NCI-H146 treated with DMSO at 0.1 percent for 48 hours (cell line): Measurements from ENCODE around the gene SLC43A2.
"Not testable (repeated sequence)": the region's sequence is repeated elsewhere in the genome, so short reads cannot be mapped to it uniquely, and the experiment has no call there.

Experiments used
- DNase-seq: peaks from one replicate; lab custom pipeline; 2025; ENCODE audit not compliant: unreplicated experiment; lab: John Stamatoyannopoulos, UW

SLC43A2 gene

DNA sequence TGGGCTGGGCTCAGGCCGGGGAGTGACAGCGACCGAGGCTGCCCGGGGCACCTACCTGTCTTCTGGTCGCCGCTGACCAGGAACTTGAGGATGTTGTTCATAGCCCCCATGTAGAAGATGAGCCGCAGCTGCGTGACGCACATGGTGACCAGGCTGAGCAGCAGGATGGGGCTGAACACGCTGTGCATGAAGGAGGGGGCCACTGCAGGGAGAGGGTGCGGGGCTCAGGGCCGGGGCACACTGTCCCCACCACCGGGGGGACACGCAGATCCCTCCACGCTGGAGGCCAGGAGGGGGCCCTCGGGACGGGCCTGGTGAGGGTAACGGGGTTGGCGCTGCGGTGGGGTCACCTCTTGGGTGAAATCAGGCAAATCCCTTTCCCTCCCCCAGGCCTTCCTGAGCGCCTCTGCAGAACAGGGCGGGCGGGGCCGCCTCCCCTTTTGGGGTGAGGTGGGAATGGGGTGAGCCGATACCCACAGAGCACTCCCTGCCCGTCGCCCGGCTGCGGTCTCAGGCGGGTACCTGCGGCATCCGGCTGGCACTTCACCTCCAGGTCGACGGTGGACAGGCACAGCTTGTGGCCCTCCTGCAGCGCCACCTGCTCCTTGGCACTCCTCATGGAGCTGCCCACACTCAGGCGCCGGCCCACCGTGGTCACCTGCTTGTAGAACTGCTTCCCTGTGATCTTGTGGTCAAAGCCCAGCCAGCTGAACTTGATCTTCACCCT lies 37.7 kb downstream of the SLC43A2 start:
- no peak for DNase-seq

DNA sequence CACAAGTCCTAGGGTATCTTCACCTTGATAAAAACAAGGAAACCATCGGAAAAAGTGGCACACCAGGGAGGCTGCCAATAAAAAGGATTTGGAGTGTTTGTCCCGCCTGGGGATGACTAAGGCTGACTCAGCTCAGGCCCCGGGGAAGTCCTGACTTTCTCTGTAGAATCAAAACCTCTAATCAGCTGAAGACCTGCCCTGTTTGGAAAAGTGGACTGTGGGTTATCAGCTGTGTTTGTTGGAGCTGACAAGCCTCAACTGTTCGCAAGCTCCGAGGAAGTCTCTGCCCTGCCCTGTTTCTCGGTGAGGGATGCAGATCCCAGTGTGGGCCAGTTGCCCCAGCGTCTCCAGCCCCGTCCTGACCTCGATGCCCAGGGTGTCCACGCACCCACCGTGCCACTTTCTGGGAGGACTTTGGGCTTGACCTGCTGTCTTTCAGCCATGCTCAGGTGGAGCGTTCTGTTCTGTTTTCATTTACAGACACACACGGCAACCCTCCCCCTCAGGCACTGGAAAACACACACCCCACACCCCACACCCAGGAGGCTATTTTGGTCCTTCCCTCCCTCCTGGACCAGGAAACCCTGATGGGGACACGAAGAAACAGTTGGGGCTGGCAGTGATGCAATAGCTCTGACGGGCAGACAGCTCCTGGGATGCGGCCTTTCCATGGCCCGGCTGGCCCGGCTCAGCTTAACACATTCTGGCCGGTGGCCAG lies 38.4 kb downstream of the SLC43A2 start:
- DNase-seq = no peak

DNA sequence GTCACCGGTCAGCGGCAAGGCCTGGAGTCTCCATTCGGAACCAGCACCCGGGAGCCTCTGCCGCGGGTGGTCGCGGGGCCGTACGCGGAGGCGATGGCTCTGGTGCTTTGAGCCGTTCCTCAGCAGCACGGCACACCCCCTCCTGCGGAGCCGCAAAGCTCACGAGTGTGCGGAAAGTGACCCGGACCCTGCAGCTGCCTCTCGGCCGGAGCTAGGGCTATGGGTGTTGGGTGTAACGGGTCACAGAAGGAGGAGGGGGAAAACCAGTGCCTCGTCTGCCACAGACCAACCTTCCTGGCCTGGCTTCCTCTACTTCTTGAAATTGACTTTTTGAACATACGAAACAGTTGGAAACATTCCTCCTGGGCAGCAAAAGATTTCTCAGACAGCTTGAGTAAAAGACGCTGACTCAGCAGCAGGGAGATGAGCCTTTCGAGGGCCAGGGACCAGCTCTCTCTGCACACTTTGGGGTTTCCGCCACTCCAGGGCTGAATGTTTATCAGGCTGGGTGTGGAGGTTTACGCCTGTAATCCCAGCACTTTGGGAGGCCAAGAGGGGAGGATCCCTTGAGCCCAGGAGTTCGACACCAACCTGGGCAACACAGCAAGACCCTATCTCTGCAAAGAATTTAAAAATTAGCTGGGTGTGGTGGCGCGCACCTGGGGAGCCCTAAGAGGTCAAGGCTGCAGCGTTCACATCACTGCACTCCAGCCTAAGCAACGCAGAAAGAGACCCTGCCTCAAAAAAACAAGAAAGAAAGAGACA lies 39.6 kb downstream of the SLC43A2 start:
- no peak for DNase-seq

- DNase-seq = no peak
These were observed 44.5 kb downstream of the SLC43A2 start for GRCh38 chr17:1584167-1584566.

GRCh38 chr17:1583556-1583955 lies 45.1 kb downstream of the SLC43A2 start:
- DNase-seq = no peak

DNA sequence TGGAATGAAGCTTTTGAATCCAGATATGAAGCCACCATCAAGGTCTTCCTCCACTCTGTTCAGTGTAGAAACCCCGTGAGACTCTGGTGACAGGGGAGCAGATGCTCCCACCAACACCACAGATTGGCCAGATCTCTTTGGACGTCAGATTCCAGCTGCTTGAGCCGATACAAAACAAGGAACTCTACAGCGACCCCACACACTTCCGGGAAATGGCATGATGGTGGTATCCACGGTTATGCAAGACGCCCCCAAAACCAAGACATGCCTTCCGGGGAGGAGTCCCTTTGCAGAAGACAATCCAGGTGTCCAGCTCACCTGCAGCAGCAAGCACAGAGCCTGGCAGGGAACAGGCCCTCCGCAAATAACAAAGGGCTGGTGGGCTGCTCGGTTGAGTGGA lies 46.3 kb downstream of the SLC43A2 start:
- no peak for DNase-seq

GRCh38 chr17:1580979-1581676 lies 47.5 kb downstream of the SLC43A2 start:
- no peak for DNase-seq

GRCh38 chr17:1578029-1578428 lies 50.6 kb downstream of the SLC43A2 start:
- no peak for DNase-seq

DNA sequence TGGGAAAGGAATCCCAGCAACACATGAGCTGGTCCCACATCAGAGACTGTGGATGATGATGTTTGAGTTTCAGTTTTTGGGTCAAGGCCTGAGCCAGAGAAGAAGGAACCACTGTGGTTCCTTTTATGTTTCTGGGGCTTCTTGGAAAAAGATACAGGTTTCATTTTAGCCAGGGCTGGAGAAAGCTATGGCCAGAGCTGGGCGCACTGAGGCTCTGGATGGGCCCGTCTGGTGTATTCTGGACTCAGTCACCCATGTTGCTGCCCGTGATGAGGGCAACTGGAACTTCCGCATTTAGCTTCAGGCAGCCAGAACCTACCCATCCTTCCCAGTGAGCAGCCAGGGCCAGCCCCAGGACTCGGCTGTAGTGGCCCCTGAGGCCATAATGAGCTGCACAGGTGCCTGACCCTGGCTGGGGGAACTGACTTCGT lies 51.0 kb downstream of the SLC43A2 start:
- no peak for DNase-seq

DNA sequence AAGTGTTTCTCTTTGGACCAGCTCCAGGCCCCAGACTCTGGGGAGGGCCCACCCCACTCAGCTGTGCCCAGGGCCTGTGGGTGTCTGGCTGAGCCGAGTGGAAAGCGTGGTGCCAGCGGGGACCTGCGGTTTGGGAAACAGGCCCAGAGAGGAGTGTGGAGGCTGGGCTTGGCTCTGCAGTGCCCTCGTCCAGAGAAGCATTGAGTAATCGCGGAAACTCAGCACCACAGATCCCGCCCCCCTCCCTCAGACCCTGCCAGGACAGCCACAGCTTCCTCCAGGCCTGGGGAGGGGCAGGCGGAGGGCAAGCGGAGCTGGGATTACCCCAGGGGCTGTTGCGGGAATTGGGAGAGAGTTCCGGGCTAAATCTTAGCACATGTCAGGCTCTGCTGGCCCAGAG lies 51.5 kb downstream of the SLC43A2 start:
- no peak for DNase-seq

GRCh38 chr17:1576500-1576899 lies 52.1 kb downstream of the SLC43A2 start:
- no peak for DNase-seq

GRCh38 chr17:1574697-1575471 lies 53.8 kb downstream of the SLC43A2 start:
- no peak for DNase-seq

GRCh38 chr17:1573932-1574696 lies 54.5 kb downstream of the SLC43A2 start:
- DNase-seq = peak; percentile 13

GRCh38 chr17:1572646-1573045 lies 56.0 kb downstream of the SLC43A2 start:
- DNase-seq = not testable (repeated sequence)

GRCh38 chr17:1571341-1571704 lies 57.3 kb downstream of the SLC43A2 start:
- DNase-seq = no peak

GRCh38 chr17:1568950-1569810 lies 59.5 kb downstream of the SLC43A2 start:
- DNase-seq = no peak

DNA sequence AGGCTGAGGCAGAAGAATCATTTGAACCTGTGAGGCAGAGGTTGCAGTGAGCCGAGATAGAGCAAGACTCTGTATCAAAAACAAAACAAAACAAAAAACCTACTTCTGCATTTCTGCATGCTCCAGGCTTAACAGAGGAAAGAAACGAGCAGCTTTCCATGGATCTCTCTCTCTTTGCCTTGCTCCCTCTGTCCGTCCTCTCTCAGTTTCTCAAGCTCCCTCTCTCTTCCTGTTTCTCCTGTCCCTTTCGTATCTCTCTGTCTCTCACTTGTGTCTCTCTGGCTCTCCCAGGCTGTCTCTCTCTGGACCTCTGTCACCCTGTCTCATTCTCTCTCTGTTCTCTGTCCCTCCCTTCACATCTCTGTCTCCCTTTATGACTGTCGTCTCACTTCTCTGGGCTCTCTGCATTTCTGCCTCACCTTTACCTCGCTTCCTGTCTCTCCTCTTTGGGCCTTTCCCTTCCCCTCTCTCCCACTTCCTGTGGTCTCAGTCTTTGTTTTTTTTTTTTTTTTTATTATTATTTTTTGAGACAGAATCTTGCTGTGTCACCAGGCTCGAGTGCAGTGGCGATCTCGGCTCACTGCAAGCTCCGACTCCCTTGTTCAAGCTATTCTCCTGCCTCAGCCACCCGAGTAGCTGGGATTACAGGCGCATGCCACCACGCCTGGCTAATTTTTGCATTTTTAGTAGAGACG lies 62.0 kb downstream of the SLC43A2 start:
- no peak for DNase-seq

GRCh38 chr17:1565877-1566276 lies 62.8 kb downstream of the SLC43A2 start:
- DNase-seq = no peak
